ENCODE results near the gene CHST11.

DNA sequence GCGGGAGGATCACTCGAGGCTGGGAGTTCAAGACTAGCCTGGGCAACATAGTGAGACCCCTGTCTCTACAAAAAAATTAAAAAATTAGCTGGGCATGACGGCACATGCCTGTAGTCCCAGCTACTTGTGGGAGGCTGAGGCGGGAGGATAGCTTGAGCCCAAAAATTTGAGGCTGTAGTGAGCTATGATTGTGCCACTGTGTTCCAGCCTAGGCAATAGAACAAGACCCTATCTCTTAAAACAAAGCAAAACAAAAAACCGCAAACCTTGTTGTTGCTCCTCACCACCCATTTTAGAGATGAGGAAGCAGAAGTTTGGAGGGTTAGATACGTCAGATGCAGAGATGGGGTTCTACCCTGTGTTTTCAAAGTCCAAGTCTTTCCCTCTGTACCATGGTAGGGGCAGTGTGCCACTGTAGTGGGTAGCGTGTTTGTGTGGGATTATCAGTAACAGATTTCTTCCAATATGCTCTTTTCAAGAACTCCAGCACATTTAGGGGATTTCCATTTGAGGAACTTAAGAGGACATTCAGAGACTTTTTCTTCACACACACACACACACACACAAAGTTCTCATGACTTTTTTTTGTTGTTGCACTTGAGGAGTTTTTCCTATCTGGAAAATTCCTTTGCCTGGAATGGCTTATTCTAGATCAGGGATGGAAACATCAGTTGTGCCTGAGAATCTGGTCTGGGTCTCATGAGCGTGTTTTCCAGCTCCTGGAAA lies 186.5 kb downstream of the CHST11 start:
- TF ChIP-seq CTCF (tag by site-specific recombination; IDR thresholded peaks at IDR 0.05) (no peak), ZNF521 (tag by site-specific recombination; IDR thresholded peaks at IDR 0.05) (no peak), ZFP3 (tag by site-specific recombination; IDR thresholded peaks at IDR 0.05; ENCODE audit: low read depth) (no peak), BCL11A (tag by site-specific recombination; IDR thresholded peaks at IDR 0.05; ENCODE audit: low read depth) (no peak), YY1 (tag by site-specific recombination; IDR thresholded peaks at IDR 0.05) (no peak), ZNF140 (tag by site-specific recombination; IDR thresholded peaks at IDR 0.05) (no peak), ZNF529 (tag by site-specific recombination; IDR thresholded peaks at IDR 0.05; ENCODE audit: insufficient replicate concordance) (no peak), ZNF112 (tag by site-specific recombination; IDR thresholded peaks at IDR 0.05) (no peak), ZNF223 (tag by site-specific recombination; IDR thresholded peaks at IDR 0.05) (no peak), ZNF274 (IDR thresholded peaks at IDR 0.05; ENCODE audit: low read length) (no peak), ZNF274 (tag by site-specific recombination; IDR thresholded peaks at IDR 0.05; ENCODE audit: borderline replicate concordance) (no peak), PATZ1 (tag by site-specific recombination; IDR thresholded peaks at IDR 0.05) (no peak)
- TF ChIP-seq, protein P1, sequence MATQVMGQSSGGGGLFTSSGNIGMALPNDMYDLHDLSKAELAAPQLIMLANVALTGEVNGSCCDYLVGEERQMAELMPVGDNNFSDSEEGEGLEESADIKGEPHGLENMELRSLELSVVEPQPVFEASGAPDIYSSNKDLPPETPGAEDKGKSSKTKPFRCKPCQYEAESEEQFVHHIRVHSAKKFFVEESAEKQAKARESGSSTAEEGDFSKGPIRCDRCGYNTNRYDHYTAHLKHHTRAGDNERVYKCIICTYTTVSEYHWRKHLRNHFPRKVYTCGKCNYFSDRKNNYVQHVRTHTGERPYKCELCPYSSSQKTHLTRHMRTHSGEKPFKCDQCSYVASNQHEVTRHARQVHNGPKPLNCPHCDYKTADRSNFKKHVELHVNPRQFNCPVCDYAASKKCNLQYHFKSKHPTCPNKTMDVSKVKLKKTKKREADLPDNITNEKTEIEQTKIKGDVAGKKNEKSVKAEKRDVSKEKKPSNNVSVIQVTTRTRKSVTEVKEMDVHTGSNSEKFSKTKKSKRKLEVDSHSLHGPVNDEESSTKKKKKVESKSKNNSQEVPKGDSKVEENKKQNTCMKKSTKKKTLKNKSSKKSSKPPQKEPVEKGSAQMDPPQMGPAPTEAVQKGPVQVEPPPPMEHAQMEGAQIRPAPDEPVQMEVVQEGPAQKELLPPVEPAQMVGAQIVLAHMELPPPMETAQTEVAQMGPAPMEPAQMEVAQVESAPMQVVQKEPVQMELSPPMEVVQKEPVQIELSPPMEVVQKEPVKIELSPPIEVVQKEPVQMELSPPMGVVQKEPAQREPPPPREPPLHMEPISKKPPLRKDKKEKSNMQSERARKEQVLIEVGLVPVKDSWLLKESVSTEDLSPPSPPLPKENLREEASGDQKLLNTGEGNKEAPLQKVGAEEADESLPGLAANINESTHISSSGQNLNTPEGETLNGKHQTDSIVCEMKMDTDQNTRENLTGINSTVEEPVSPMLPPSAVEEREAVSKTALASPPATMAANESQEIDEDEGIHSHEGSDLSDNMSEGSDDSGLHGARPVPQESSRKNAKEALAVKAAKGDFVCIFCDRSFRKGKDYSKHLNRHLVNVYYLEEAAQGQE (tag by site-specific recombination; IDR thresholded peaks at IDR 0.05), result no peak
- TF ChIP-seq, protein P2, sequence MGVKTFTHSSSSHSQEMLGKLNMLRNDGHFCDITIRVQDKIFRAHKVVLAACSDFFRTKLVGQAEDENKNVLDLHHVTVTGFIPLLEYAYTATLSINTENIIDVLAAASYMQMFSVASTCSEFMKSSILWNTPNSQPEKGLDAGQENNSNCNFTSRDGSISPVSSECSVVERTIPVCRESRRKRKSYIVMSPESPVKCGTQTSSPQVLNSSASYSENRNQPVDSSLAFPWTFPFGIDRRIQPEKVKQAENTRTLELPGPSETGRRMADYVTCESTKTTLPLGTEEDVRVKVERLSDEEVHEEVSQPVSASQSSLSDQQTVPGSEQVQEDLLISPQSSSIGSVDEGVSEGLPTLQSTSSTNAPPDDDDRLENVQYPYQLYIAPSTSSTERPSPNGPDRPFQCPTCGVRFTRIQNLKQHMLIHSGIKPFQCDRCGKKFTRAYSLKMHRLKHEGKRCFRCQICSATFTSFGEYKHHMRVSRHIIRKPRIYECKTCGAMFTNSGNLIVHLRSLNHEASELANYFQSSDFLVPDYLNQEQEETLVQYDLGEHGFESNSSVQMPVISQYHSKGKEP (tag by site-specific recombination; IDR thresholded peaks at IDR 0.05), result no peak

All from HEK293 (cell line).